Fibroblast of skin of abdomen (primary cell): ENCODE measurements around the gene KCND3.

Experiments used
- DNase-seq: peaks from one replicate; pipeline ENCODE4 v3.0.0-alpha.2; 2013

KCND3 gene

DNA sequence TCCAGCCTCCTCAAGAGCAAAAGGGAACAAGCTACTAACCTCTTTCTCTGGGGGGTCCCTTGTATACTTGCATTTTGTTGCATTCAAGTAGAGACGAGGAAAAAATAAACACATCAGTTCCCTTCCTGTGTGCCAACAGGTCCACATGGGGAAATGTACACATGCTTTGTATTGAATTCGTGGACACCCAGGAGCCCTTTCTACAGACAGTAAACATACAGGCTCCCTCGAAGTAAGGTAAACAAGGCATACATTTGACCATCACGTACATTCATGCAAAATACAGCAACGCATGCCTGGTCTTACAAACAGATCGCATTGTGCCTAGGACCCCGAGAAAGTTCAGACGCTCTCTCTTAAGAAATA, 1.1 kb downstream of the KCND3 start:
- DNase-seq = no peak

DNA sequence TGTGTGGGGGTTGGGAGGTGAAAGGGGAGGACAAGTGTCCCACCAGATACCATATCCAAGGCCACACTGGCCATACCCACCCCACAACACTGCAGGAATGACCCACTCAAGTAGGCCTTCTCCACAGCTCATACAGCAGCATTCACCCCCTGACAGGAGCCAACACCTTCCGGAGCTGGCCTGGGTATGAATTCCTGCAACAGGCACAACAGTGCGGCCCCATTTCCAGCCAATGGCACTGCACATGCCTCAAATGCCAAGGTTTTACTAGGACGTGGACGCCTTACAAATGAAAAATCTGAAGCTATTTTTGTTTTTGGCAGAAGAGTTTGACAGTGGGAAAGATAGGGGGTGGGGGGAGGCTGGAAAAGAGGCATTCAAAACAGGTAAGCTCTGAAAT, 2.0 kb downstream of the KCND3 start:
- DNase-seq = no peak

DNA sequence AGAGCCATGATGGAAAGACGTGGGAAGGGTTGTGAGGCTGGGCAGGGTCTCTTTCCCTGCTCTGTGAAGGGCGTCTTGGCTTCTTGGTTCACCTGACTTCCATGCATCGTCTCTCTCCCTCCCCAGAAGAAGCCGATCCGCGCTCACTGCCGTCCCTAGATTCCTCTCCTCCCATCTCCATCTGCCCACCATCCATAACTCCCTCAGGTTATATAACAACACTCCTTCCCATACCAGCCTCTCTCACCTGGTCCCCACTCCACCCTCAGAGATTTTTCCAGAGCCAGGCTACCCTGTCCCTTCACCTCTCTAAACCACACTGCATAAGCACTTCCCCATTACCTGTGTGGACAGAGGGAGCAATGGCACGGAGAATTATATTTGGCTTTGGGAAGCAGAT, 6.0 kb downstream of the KCND3 start:
- DNase-seq = no peak

DNA sequence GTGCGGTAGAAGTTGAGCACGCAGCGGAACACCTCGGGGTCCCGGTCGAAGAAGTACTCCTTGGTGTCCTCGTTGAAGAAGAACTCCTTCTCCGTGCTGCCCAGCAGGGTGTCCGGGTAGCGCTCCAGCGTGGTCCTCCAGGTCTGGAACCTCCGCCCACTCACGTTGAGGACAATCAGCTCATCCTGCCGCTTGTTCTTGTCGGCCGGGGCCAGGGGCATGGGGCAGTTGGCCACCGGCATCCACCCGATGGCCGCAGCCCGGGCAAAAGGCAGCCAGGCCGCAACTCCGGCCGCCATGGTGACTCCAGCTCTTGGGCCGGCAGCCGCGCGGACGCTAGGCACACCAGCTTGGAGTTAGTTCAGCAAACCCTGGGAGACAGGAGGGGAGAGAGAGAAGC, 7.0 kb downstream of the KCND3 start:
- DNase-seq = no peak

DNA sequence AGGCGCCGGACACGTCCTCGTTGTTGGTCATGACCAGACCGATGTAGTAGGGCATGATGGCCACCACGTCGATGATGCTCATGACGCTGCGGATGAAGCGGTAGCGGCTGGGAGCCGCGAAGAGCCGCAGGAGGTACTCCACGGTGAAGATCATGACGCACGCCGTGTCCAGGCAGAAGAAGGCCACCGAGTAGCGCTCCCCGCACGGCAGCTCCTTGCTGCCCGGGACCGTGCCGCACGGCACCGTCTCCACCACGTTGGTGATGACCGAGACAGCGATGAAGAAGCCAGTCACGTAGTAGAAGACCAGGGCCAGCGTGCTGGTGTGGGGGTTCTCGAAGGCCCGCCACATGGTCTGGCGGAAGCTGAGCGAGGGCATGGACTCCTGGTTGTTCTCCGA, 7.6 kb downstream of the KCND3 start:
- no peak for DNase-seq

DNA sequence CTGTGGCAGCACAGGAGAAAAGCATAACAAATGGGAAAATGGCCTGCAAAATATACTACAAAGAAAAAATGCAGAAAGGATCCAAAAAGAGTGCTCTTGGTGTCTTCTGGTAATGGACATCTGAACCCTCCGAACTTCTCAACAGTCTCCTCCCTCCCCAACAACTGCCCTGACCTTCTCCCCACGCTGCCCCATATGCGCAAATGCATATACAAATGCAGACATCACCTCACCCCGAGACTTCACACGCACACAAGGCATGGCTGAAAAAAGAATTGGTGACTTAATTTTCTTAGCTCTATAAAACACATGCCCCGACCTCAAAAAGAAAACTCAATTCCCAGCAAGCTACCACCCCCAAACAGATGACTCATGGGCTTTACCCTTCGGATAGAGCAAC, 8.4 kb downstream of the KCND3 start:
- no peak for DNase-seq

DNA sequence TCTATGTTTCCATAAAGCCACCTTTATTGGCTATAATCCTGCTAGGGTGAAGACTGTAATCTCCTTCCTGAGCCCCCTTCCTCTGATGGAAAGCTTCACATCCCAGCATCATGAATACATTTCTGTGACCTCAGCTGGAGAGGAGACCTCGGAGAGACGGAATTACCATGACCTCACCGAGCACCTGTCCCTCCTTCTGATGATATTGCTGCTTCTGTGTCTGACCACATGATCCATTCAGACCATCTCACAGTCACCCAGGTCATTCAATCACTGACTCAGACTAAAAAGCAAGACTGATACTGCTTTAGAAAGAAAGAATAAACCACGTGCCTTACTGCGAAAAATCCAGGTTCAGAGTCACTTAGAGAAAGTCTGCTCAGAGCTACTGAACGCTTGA, 8.8 kb downstream of the KCND3 start:
- DNase-seq = no peak

DNA sequence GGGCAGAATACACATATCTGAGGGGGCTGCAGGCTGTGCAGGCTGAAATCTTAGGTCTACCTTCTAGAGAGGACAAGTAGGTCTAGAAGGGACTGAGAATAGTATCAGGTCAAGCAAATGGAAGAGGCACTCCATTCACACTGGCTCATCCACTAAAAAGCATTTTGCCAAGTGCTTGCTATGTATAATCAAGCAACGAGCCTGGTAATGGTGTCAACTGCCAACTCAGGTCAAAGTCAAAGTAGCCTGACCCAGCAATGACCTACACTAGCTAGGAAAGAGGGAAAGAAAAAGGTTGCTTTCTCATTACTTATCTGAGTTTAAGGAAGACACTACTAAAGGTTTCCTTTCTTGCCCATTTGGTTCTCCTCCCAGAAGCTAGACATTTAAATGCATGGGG, 10.8 kb downstream of the KCND3 start:
- DNase-seq = no peak

DNA sequence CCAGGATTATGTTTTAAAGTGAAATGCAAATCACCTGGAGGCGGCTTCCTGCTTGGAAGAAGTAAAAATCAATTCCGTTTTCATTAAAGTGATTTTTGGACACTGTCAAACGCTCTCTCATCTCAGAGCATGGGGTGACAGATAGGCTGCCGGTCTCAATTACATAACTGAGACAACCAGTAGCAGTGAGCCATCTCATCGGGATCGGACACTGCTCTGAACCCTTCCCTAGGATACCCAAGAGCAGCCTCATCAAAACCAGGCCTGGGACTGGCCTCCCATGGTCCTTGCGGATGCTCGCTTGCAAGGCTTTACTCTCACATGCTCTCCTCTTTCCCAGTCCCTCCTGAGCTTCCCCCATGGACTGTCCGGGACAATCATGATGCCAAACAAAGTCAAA, 12.1 kb downstream of the KCND3 start:
- DNase-seq = no peak

DNA sequence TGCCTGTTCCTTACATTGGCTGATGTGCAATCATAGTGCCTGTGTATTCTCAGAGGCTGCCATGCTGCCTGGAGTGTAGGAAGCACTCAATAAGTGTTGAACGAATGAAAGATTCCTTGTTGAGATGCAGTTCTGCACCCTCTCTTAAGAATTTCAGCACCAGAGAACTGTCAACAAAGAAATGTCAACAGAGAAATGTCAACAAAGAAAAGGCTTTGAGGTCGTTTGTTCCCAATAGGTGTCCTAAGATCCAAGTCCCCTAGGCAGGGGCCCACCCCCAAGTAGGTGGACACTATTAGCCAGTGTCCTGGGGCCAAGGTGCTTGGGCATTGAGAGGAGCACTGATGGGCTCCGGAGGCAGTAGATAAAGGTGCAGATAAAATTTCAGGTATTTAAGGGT, 12.6 kb downstream of the KCND3 start:
- no peak for DNase-seq

DNA sequence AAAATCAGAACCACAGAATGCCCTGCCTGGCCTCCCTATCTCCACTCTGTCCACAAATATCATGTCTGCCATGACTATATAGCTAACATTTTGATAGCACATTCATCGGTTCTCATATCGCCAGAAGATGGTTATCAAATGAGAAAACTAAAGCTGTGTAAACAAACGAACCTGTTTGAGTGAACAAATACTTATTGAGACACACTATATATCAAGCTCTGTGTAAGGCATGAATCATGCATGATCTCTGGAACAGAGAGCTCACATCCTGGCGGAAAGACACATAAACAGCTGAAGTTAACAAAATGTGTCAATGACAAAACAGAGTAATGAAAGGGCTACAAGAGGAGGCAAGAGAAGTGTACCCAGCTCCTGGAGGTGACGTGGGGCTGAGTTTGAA, 13.1 kb downstream of the KCND3 start:
- DNase-seq = no peak

DNA sequence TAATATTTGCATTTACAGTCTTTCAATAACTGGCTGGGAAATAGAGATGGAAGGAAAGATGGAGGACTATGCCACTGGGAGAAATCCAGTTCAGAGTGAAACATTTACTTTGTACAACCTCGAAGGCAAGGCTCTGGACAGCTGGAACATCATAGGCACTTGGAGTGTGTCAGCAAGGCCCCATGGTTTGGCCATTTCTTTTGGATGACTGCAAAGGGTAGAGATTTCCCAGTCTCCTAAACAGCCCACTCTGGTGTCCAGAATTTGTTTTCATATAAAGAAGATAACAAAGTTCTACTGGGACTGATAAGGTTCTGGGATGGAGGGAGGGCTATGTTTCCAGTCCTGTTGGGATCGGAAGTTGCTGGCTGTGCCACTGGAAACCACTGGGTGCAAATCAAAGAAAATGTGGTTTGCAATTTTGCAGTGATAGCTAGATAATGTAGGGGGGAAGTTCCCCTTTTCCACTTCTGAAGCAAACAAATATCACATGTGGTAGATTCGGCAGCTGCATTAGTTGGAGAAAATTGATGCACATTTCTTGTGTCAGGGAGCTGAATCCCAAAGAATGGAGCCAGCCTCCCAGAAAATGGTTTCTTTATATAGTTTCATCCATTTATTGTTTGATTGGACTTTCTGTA, 16.2 kb downstream of the KCND3 start:
- no peak for DNase-seq

DNA sequence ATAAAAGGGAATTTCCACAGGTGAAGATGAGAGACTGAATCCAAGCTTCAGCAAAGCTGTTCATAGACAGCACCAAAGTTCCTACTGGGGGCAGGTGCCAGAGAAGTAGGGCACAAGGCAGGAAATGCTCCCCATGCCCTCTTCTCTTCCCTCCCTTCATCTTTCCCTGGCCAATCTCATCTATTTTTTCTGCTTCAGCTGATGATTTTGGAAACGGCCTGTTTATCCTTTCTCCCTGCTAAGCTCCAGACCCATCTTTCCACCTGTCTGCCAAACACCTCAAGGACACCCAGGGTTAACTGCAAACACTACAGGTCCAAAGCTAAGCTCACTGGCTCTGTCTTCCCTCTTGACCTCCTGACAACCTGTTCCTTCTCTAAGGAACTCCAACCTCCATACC, 18.1 kb downstream of the KCND3 start:
- no peak for DNase-seq

DNA sequence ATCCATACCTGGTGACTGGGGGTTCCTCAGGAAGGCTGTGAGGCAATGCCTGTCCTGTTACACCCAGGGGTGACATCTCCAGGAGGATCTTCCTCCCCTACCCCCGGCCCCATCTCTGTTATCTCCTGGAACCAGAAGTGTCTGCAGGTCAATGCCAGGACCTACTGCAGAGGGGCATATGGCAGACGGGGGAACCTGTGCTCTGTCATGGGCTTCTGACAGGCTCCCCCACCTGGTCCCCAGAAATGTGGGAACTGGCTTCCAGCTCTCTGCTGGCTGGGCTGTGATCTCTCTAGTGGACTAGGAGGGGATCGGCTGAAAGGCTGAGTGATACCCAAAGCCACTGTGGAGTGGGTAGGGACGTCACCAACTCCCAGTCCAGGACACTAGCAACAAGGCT, 21.0 kb downstream of the KCND3 start:
- no peak for DNase-seq

DNA sequence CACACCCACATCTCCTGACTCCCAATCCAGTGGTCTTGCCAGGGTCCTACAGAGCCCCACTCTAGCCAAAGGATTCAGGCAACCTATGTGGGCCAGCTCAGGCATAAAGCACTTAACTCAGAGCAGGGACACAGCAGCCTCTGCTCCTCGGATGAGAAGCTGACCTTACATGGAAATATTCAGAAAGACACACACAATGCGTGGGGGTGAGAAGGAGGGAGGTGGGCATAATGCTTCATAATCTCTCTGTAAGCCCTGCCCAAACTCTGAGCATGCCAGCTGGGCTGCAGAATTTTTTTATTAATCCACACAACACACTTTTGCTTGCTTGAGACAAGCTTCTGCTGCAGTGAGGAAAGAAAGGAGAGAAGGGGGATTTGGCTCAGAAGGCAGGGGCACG, 21.6 kb downstream of the KCND3 start:
- DNase-seq = no peak

DNA sequence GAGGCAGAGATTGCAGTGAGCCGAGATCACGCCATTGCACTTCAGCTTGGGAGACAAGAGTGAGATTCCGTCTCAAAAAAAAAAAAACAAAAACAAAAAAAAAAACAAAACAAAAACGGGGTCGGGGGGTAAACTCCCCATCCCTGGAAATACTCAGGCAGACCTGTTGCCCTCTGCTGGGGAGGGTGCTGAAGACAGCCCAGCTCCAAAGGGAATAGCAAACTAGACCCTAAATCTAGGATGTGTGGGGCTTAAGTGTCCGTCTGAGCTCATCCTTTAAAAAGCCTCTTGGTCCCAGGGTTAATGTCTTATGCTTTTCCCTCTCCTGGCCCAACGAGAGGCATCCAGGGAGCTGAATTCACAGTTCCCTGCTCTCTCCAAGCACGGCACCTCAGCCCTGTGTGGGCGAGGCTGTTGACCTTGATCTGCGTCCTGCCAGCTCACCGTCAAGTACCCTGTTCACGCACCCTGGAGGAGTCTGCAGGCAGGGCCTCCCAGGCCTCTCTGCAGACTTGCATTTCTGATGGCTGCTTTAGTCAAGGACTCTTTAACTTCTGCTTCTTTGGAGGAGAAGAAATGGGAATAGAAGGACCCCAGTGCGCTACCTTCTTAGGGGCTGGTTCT, 22.3 kb downstream of the KCND3 start:
- no peak for DNase-seq

DNA sequence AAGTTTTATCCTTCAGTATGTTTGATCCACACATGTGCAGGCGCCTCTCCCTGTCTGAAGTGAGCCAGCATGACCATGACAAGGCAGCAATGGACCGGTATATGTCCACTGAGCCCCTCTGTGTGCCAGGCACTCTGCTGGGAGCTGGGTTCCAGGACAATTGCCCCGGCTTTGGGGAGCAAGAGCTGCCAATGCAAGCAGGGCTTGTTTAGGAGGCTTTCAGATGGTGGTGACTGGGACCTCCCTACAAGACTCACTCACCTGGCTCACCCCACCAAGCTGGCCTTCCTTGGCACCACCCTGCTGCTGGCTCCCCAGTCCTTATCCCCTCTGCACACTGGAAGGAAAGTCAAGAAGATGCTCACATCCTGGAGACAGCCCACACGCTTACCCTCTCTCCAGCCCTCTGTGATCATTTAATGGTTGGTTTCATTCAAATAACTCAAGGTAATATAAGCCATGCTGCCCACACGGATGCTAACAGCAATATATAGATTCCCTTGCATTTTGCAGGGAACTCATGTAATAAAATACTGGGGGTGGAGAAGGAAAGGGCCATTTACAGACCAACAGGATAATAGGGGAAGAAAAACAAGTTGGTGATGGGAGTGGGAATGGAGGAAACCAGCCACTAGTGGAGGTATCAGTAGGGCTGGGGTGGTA, 23.6 kb downstream of the KCND3 start:
- no peak for DNase-seq

DNA sequence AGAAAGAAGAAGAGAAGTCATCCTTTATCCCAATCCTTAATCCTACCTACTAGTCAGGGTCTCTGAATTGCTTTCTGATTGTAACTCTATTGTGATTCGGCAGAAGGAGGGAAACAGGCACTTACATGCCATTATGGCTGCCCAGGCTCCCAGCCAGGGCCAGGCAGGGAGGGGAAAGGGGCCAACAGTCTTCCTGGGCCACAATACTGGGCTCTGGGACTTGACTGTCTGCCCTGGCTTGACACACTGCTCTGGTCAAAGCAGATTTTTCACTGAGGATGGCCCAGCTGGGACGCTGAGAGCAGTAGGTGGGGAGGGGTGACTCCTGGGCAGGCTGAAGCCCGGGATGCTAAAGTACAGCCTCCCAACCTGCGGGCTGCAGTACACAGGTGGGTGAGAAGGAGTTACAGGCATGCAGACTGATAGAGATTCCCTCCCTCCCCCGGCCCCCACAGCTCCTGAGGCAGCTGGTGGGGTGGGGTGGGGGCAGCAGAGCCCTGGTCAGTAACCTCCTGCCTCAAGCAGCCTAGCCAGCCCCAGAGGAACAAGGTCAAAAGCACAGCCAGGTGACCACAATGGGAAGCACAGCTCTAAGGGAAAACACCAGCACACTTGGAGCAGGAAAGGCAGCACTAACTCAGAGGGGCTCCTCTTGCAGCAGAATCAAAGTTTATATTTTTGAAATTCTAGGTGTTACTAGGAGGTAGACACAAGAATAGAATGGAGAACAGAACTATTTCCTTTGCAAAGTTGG, 25.3 kb downstream of the KCND3 start:
- DNase-seq = no peak

DNA sequence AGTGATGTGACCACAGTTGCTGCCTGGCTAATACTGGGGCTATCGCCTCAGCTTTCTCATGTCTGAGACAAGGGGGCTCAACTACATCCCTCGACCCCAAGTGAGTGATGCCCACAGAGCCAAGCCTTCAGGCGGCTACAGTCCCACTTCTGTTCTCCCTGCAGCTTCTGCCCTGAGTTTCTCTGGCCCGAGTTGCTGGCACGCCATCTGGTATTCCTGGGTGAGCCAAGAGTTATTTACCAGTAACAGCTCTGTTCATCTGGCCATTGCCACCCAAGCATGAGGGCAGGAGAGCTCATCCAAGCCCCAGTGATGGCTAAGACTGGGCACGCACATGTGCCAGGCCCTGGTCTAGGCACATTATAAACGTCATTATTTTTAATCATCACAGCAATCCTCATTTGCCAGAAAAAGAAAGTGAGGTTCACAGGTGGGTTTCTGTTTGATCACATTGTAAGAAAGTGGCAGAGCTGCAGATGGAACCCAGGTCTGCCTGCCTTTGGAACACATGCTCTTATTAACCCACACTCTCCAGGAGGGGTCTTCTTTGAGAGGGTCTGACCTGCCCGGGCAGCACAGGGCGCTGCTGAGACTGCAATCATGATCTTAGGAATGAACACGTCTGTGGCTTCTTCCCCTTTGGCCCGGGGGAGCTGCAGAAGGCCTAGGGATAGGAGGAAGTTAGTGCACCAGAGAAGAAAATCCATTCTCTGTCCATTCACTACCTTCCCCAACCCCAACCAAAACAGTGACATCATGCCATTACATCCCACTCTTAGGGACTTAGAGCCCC, 27.5 kb downstream of the KCND3 start:
- no peak for DNase-seq

DNA sequence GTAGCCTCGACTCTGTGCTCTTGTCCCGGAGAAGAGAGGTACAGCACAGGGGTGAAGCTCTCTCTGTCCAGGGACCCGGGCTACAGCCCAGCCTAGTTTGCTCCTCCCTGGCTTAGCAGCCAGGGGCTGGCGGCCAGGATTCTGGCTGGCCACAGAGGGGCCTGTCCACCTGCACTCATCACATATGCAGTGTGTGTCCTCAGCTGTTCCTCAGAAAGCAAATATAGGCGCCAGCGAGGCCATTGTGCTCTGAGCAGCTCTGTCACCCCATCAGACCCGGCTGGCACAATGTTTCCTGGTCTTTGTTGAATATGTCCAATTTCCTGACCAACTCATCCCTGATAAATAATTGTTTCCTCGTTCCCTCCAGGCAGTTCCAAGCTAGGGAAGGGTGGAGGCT, 28.5 kb downstream of the KCND3 start:
- DNase-seq = no peak

DNA sequence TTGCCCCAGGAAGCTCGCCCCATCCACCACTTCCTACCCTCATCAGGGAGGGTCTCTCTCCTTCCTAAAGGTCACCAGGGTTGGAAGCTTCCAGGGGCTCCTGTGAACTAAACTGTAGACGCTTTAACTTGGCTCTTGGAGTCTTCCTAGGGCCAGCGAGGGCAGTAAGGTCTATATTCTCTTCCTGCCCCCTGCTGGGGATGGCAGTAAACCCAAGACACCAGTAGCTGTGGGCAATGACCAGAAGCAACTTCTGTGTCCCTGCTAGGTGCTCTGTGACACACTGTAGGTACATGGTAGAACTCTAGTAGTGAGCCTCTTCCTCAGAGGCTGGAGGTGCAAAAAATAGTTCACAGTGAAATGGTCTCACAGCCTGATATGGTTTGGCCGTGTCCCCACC, 30.0 kb downstream of the KCND3 start:
- DNase-seq = no peak

DNA sequence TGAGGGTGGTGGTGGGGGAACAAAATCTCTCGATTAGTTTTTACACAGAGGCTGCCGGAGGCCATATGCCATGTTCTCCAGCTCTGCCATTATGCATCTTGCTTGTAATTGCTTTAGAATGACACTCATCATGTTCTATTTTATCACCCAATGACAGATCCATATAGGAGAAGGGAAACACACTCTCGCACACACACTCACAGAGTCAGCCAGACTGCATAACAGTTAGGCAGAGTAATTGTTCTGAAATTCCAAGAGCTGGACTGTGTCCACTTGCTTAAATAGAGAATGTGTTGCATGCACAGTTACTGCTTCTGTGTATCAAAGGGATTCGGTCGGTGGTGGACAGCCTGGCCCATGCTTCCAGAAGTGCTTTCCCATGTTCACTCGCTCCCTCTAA, 30.6 kb downstream of the KCND3 start:
- no peak for DNase-seq

DNA sequence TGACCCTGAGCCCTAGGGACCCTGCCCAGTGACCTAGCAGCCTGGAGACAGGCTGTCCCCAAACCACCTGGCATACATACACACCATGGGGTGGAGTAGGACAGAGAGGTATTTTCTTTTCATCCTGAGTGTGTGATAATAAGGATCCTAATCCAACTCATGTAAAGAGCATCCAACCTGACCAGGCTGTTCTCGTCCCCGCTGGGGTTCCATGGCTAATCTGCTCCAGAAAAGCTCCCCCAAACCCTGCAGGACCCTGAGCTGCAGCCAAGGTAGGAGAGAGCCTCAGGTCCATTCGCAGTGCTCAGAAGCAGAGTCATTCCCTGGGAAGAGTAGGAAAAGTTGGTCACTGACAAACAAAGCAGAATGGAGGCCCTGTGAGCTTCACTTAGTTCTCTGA, 31.4 kb downstream of the KCND3 start:
- no peak for DNase-seq
